NCI-H2107 (cell line): ENCODE results near the gene SMIM35.
"Not testable (repeated sequence)": the region's sequence is repeated elsewhere in the genome, so short reads cannot be mapped to it uniquely, and the experiment has no call there.

Source experiments
- DNase-seq: peaks from one replicate; lab custom pipeline; 2025; lab: John Stamatoyannopoulos, UW

SMIM35 gene

DNA sequence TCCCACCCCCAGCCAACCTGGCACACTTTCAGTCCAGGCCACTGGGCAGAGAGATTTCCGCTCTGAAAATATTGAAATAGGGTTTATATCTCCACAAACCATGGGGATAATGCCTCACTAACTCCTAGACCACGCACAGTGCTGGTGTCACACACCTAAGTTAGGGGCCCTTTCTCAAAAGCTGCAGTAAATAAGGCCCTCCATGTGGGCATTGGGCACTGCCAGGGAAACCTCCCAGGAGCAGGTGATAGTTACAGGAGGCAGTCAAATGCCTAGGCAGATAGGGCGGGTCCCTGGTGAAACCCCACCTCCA, 103.6 kb downstream of the SMIM35 start:
- no peak for DNase-seq

DNA sequence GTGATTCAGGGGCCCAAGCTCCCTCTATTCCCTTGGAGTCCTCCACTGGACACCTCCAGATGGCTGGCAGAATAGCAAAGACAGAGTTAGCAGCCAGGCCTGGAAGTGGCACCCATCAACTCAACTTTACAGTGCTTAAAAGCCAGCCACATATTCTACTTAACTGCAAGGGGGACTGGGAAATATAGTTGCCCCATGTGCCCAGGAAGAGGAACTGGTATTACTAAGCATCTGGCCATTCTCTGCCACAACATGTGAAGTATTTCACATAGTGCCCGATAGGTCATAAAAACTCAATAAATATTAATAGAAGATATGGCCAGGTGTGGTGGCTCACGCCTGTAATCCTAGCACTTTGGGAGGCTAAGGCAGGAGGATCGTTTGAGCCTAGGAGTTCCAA, 106.0 kb downstream of the SMIM35 start:
- no peak for DNase-seq

DNA sequence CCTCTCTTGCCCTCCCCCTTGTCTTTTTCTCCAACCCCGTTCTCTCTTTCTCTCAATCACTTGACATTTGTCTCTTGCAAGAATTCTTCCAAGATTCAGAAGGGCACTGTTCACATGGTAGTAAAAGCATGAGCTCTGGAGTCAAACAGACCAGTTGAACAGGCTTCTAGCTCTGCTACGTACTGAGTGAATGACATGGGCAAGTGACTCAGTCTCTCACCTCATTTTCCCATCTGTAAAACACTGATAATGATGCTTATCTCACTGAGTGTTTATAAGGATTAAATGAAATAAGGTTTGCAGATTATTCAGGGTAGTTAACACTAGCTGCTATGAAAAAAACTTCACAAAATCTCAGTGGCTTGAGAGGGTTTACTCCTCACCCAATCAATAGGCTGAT, 106.5 kb downstream of the SMIM35 start:
- DNase-seq, result no peak

DNA sequence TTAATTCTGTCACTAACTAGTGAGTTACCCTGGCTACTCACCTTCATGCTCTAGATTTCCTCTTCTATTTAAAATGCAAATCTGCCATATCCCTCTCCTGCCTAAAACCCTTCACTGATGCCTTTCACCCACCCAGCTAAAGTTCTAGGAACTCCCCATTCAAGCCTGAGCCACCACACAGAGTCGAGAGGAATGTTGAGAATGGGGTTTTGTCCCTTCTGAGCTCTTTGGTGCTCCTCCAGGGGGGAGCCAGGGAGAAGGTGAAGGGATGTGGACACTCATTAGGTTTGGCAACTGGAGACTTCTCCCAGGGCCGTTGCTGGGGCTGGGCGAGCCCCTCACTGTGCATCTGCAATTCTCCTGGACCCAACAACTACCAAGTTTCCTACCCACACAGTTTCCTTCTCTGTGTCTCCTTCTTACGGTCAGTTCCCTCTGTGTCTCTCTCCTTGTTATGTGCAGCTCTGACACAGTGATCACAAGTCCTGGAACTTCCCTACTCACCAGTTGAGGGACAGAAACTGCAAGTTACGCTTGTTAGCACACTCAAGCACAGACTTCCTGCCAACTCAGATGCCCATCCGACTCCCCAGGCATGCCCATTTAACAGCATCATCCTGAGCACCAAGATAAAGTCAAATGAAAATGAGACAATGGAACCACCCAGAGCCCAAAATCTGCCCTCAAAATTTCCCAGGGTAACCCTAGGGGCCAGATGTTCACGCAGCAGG, 107.1 kb downstream of the SMIM35 start:
- no peak for DNase-seq

DNA sequence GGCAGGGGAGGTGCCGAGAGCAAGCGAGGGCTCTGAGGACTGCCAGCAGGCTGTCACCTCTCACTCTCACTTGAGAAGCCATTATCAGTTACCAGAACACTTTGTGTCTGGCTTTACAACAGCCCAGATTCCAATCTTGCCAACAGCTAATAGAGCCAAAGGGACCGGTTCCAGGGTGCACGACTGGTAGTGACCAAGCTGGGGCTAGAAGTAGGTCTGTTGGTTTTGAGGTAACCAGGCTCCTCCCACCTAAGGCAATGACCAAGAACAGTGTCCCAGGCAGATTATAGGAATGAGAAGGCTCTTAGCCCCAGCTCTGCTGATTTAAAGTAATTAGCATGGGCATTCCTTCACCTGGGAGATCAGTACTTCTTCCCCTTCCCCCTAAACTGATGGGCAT, 107.8 kb downstream of the SMIM35 start:
- DNase-seq, result no peak

DNA sequence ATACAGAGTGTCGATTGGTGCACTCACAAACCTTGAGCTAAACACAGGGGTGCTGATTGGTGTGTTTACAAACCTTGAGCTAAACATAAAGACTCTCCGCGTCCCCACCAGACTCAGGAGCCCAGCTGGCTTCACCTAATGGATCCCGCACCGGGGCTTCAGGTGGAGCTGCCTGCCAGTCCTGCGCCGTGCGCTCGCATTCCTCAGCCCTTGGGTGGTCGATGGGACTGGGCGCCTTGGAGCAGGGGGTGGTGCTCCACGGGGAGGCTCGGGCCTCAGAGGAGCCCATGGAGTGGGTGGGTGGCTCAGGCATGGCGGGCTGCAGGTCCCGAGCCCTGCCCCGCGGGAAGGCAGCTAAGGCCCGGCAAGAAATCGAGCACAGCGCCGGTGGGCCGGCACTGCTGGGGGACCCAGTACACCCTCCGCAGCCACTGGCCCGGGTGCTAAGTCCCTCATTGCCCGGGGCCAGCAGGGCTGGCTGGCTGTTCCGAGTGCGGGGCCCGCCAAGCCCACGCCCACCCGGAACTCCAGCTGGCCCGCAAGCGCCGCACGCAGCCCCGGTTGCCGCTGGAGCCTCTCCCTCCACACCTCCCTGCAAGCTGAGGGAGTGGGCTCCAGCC, 108.4 kb downstream of the SMIM35 start:
- not testable (repeated sequence) for DNase-seq

DNA sequence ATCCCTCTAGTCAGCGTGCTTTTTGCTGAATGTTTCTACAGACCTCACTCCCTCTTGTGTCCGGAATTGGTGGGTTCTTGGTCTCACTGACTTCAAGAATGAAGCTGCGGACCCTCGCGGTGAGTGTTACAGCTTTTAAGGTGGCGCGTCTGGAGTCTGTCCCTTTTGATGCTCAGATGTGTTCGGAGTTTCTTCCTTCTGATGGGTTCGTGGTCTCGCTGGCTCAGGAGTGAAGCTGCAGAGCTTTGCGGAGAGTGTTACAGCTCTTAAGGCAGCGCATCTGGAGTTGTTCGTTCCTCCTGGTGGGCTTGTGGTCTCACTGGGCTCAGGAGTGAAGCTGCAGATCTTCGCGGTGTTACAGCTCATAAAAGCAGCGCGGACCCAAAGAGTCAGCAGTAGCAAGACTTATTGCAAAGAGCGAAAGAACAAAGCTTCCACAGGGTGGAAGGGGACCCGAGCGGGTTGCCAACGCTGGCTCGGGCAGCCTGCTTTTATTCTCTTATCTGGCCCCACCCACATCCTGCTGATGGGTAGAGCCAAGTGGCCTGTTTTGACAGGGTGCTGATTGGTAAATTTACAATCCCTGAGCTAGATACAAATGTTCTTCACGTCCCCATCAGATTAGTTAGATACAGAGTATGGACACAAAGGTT, 109.0 kb downstream of the SMIM35 start:
- not testable (repeated sequence) for DNase-seq

DNA sequence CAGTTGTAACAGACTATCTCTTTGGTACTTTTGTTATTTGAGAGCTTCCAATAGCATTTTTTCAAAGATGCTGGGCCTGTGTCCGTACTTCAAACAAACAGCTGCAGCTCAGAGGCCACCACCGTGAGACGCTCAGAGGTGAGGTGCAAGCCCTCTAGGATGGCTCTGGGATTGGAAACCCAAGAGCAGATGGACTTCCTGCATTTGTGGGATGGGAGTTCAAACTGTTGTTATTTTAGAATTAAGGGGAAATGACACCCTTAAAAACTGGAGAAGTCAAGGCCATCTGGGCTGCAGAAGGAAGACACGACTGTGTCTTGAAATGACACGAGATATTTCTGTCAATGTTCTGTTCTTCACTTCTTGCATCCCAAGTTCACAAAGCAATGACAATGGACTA, 109.7 kb downstream of the SMIM35 start:
- no peak for DNase-seq

DNA sequence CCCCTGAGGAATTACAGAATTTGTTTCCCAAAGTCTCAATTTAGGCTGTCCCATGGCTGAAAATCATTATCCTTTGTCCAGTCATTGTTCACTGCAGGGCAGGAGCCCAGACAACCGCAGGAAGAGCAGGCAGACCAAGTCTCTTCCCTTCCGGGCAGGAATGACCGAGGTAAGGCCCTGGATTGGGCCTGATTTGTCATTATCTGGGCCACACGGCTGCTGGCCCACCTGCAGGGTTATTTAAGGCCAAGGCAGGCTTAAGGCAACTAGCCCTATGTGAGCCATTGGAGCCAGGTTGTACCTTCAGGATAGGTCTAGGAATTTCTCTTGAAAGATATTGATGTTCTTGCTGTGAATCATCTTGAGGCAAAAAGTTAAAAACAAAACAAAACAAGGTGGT, 110.3 kb downstream of the SMIM35 start:
- no peak for DNase-seq

DNA sequence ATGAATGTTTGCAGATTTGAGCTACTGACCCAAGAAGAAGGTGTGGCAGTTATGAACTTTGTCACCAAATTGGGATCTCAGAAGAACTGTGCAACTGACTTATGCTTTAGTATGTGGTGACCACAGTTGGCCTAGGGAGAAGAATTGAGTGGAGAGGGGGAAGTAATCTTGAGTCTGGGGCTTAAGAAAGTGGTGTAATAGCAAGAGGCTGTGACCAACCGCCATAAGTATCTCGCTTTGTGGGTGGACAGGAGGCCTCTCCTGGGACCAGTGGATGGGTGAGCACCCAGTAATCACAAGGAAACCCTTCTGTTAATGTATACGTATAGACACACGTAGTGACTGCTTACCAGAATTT, 113.3 kb downstream of the SMIM35 start:
- DNase-seq, result no peak

DNA sequence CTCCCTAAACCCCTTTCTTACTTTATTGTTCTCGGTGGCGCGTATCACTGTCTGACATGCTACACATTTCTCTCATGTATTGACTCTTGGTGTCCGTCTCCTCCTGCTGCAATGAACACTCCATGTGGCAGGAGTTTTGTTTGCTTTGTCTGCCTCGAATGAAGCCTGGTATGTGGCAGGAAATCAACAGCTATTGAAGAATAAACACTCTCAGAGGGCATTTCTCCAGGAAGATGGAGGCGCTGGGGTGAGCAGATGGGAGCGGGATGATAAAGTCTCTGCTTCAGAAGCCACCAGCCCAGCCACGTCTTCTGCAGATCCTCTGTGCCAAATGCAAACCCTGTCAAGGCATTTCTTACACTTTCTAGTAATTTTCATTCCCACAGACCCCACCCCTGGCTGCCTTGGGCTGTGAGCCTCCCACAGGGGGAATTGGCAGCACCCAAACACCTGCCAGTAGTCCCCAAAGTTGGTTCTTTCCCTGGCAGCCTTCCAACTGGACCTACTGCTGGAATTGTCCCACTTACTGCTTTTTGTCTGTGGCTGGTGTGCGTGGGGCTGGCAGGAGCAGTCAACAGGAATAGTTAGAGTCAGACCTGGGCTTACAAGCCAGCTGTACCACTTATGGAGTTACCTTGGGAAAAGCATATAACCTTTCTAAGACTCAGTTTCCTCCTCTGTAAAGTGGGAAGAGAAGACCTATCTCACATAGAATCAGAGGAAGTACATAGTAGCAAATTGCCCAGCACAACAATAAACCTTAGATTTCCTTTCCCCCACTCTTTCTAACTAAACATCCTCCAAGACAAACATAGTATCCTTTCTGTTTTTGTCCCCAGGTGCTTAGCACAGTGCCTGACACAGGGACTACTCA, 113.9 kb downstream of the SMIM35 start:
- no peak for DNase-seq

DNA sequence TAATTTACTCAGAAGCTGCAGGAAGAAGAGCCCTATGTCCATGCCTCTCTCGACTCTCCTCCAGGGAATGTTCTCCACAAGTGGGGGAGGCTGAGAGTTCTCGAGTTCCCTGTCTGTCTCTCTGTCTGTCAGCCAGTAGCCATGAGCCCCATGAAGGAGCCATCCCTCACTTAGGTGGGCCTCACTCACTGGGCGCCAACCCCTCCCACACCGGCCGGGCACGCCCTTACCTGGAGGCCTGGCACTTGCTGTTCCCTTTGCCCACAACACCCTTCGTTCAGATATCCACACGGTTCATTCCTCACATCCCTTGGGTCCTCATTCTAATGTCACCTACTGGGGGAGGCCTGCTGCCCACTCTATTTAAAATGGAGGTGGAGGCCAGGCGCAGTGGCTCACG, 114.7 kb downstream of the SMIM35 start:
- DNase-seq, result no peak

DNA sequence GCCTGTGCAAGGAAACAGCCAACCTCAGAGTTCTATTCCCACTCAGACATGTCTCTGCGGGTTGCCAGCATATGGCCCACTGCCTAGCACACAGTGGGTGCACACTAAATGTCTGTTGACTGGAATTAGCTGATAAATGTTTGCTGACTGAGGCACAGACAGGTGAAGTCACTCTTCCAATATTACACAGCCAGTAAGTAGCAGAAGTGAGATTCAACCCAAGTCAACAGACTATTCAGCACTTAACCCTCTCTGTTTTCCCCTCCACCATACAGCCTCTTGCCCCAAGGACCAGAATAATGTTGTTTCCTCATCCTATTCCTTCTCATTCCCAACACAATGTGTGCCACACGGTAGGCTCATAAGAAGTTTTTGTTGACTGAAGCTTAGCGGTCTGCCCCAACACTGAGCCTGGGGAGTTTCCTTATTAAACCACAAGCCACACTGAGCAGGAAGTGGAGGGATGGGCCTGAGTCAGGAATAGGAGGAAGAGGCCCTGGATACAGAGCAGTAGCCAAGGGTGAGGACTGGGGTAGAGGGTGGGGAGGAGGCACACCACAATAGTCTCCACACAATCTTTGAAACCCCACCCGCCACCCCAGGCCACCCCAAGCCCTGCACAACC, 116.3 kb downstream of the SMIM35 start:
- DNase-seq, result no peak

DNA sequence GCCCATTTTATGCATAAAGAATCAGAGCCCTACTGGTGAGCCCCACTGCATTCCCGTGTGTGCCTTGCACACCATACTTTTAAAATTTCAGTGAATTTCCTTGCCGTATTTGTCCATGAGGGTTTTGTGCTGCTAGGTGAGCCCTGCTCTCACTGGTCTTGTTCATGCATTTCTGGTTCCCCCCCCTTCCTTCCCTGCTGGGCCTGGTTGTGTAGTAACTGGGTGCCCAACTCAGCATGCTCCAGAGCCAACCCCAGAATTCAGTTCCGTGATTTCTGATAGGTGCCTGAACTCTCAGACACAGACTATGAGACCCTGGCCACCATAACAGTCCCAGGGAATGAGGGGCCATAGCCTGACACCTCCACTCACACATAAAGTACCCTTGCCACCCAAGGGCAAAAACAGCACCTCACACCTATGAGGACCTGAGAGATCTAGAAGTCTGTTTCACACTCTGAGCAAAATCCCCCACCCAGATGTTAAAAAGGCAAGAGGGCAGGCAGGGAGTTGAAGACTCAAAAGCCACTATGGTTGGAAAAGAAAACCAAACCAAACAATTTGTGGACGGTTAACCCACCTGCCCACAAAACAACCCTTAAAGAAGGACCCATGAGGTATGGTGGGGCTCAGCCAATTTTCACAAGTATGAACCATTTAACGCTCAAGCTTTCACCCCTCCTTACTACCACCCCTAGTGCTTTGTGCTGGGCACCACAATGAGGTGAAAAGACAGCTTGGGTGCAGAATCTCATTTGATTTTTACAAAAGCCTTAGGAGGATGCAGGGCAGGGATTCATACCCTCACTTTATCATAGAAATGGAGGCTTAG, 117.4 kb downstream of the SMIM35 start:
- DNase-seq, result no peak

DNA sequence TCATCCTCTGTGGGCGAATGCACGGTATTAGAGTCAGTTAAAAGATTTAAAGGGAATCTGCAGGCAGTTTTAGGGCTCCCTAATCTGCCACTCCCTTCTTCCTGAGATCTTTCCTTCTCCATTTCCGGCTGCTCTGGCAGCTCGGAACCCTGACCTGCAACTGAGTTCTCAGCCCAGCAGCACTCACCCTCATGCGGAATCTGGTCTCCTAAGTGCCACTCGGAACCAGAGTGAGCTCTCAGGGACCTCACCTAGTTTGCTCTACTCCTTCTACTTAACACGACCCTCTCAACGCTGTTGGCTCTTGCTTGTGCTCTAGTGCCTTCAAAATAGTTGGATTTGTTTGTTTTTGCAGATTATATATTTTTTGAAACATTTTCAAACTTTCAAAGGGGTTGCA, 119.9 kb downstream of the SMIM35 start:
- DNase-seq, result no peak

DNA sequence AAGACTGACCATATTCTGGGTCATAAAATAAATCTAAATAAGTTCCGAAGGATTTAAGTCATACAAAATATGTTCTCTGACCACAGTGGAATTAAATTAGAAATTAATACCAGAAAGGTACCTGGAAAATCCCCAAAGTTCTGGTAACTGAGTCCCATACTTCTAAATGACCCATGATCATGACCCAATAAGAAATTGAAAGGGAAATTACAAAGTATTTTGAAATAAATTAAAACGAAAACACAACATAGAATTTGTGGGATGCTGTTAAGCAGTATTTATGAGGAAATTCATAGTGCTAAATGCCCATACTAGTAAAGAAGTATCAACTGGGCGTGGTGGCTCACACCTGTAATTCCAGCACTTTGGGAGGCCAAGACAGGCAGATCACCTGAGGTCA, 123.9 kb downstream of the SMIM35 start:
- no peak for DNase-seq

DNA sequence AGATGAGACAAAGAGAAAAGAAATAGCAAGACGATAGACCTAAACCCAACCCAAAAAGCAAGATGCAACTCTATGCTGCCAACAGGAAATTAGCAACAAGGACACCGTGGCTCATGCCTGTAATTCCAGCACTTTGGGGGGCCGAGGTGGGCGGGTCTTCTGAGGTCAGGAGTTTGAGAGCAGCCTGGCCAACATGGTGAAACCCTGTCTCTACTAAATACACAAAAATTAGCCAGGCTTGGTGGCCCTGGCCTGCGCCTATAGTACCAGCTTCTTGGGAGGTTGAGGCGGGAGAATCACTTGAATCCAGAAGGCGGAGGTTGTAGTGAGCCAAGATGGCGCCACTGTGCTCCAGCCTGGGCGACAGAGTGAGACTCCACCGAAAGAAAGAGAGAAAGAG, 124.9 kb downstream of the SMIM35 start:
- DNase-seq, result no peak

DNA sequence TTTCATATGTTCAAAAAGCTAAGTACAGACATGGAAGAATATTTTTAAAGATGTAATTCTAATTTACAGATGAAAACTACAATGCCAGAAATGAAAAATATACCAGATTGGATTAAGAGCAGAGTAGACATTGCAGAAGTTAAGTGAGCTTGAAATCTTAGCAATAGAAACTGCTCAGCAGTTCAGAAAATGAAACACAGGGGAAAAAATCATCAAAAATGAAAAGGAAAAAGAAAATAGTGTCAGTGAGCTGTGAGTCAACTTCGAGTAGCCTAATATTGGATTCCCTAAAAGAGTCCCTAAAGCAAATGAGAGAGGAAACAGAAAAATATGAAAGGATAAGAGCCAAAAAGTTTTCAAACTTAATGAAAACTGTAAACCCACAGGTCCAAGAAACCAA, 126.4 kb downstream of the SMIM35 start:
- DNase-seq, result no peak

DNA sequence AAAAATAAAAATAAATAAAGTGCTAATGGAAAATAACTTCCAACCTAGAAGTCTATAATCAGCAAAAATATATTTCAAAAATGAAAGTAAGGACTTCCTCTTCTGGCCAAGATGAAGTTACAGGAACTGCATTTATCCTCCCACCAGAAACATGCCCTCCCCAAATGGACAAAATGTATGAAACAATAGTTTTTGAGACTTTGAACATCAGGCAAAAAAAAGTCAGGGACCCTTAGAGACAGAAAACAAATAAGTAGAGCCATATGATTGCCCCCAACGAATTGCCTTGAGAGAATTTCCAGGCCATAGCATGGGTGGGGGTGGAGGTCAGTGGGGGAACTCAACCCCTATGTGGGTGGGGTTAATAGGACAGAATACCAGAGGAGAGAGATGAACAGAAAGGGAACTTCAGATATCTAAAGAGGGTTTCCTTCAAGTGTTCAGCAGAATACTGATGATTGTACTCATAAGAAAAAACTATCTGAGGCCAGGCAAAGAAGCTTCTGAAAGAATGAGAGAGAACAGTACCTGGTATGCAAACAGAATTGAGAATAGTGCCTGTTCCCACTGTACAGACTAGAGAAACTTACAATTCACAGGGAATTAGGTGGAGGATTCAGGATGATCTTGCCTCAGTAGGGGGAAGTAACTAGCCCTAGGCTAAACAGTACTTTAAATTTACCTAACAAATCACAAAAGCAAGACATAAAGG, 127.2 kb downstream of the SMIM35 start:
- DNase-seq, result no peak

DNA sequence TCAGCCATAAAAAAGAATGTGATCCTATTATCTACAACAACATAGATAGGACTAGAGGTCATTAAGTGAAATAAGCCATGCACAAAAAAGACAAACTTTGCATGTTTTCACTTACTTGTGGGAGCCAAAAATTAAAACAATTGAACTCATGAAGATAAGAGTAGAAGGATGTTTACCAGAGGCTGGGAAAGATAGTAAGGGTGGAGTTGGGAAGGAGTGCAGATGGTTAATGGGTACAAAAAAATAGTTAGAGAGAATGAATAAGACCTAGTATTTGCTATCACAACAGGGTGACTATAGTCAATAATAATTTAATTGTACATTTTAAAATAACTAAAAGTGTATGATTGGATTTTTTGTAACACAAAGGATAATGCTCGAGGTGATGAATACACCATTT, 127.8 kb downstream of the SMIM35 start:
- no peak for DNase-seq
